Vagina (tissue), 2 donors: ENCODE measurements around the gene HLA-DQB1.

Experiments used
- POLR2A ChIP-seq, 2 donors: fragments of 450-650 bp; IDR thresholded peaks; one replicate each; pipeline ENCODE4 v1.6.1; 2017; ENCODE audit warnings: antibody characterized with exemption in 2 of 2, mild to moderate bottlenecking in 2 of 2, moderate library complexity in 2 of 2
- TF ChIP-seq, protein P1 (sequence below), 3 experiments: fragments of 450-650 bp in 2 of 3; fragments of 200-600 bp in 1 of 3; sonication (generic) in 1 of 3; IDR thresholded peaks; one replicate each; pipeline ENCODE4 v1.5.1; 2017 to 2019; ENCODE audit warnings: antibody characterized with exemption in 3 of 3, mild to moderate bottlenecking in 2 of 3, moderate library complexity in 2 of 3

DNA sequence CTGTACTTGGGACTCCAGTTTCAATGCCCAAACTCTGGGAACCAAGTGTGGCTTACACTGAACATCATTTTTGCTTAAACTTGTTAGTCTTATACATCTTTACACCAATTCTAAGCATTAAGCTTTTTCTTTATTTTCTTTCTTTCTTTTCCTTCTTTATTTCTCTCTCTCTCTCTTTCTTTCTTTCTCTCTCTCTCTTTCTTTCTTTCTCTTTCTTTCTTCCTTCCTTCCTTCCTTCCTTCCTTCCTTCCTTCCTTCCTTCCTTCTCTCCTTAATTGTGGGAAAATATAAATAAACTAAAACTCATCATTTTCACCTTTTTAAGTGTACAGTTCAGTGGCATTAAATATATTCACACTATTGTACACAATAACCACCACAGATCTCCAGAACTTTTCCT is 43.2 kb upstream of the HLA-DQB1 start:
- TF ChIP-seq, protein P1, sequence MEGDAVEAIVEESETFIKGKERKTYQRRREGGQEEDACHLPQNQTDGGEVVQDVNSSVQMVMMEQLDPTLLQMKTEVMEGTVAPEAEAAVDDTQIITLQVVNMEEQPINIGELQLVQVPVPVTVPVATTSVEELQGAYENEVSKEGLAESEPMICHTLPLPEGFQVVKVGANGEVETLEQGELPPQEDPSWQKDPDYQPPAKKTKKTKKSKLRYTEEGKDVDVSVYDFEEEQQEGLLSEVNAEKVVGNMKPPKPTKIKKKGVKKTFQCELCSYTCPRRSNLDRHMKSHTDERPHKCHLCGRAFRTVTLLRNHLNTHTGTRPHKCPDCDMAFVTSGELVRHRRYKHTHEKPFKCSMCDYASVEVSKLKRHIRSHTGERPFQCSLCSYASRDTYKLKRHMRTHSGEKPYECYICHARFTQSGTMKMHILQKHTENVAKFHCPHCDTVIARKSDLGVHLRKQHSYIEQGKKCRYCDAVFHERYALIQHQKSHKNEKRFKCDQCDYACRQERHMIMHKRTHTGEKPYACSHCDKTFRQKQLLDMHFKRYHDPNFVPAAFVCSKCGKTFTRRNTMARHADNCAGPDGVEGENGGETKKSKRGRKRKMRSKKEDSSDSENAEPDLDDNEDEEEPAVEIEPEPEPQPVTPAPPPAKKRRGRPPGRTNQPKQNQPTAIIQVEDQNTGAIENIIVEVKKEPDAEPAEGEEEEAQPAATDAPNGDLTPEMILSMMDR (IDR thresholded peaks at IDR 0.05) = no peak
- TF ChIP-seq POLR2A (IDR thresholded peaks at IDR 0.05) = no peak
